GM11168 (cell line): Measurements from ENCODE around the gene HLA-DOB.
"Not testable (repeated sequence)": the region's sequence is repeated elsewhere in the genome, so short reads cannot be mapped to it uniquely, and the experiment has no call there.

ENCODE experiments used
- in situ Hi-C: fragments of 300-500 bp; cut with MboI; formaldehyde crosslinking; loops from one replicate; pipeline ENCODE4 v1.12.0; 2022; ENCODE audit warnings: low sequenced_read_pairs; ENCODE audit not compliant: unreplicated experiment

Gene HLA-DOB

GRCh38 chr6:32815996-32816395, 806 bp downstream of the HLA-DOB start:
- in situ Hi-C loops: no loop called here

GRCh38 chr6:32815115-32815514, 1.7 kb downstream of the HLA-DOB start:
- in situ Hi-C loops: no loop called here

GRCh38 chr6:32814145-32814544, 2.7 kb downstream of the HLA-DOB start:
- in situ Hi-C loops: no loop called here

- in situ Hi-C loops: no loop called here
Observed at GRCh38 chr6:32809171-32809570, 7.6 kb downstream of the HLA-DOB start.

- in situ Hi-C loops: no loop called here
Observed at GRCh38 chr6:32807020-32807580, 9.7 kb downstream of the HLA-DOB start.

GRCh38 chr6:32805404-32805803, 11.4 kb downstream of the HLA-DOB start:
- in situ Hi-C loops: not testable (repeated sequence)

GRCh38 chr6:32803416-32803815, 13.4 kb downstream of the HLA-DOB start:
- in situ Hi-C loops: no loop called here

- in situ Hi-C loops: loop anchor here (10.0 to 25.0 kb wide), 2 partner anchors 385 to 562 kb away; no protein-coding TSS in a partner anchor
Observed at GRCh38 chr6:32799740-32800139, 17.1 kb downstream of the HLA-DOB start.

GRCh38 chr6:32799168-32799567, 17.6 kb downstream of the HLA-DOB start:
- in situ Hi-C loops: loop anchor here (10.0 to 25.0 kb wide), 2 partner anchors 384 to 562 kb away; no protein-coding TSS in a partner anchor

- in situ Hi-C loops: loop anchor here (10.0 to 25.0 kb wide), 2 partner anchors 382 to 560 kb away; no protein-coding TSS in a partner anchor
Observed at GRCh38 chr6:32796848-32797776, 19.7 kb downstream of the HLA-DOB start.

- in situ Hi-C loops: loop anchor here (10.0 to 25.0 kb wide), 2 partner anchors 380 to 557 kb away; no protein-coding TSS in a partner anchor
Observed at GRCh38 chr6:32794510-32794909, 22.3 kb downstream of the HLA-DOB start.

- in situ Hi-C loops: loop anchor here (10.0 to 25.0 kb wide), 2 partner anchors 378 to 556 kb away; no protein-coding TSS in a partner anchor
Observed at GRCh38 chr6:32792901-32793435, 23.8 kb downstream of the HLA-DOB start.

GRCh38 chr6:32790306-32790705, 26.5 kb downstream of the HLA-DOB start:
- in situ Hi-C loops: loop anchor here (10.0 to 25.0 kb wide), 2 partner anchors 376 to 553 kb away; no protein-coding TSS in a partner anchor

- in situ Hi-C loops: loop anchor here (25.0 kb wide), 1 partner anchor 549 kb away; no protein-coding TSS in a partner anchor
Observed at GRCh38 chr6:32785781-32786533, 30.8 kb downstream of the HLA-DOB start.

GRCh38 chr6:32782923-32783322, 33.9 kb downstream of the HLA-DOB start:
- in situ Hi-C loops: loop anchor here (25.0 kb wide), 1 partner anchor 546 kb away; no protein-coding TSS in a partner anchor

- in situ Hi-C loops: loop anchor here (25.0 kb wide), 1 partner anchor 542 kb away; no protein-coding TSS in a partner anchor
Observed at GRCh38 chr6:32779036-32779435, 37.8 kb downstream of the HLA-DOB start.

GRCh38 chr6:32775071-32775470, 41.7 kb downstream of the HLA-DOB start:
- in situ Hi-C loops: loop anchor here (25.0 kb wide), 1 partner anchor 538 kb away; no protein-coding TSS in a partner anchor

- in situ Hi-C loops: loop anchor here (25.0 kb wide), 1 partner anchor 712 kb away; no protein-coding TSS in a partner anchor
Observed at GRCh38 chr6:32774426-32774825, 42.4 kb downstream of the HLA-DOB start.

GRCh38 chr6:32772656-32773055, 44.1 kb downstream of the HLA-DOB start:
- in situ Hi-C loops: loop anchor here (25.0 kb wide), 1 partner anchor 710 kb away; no protein-coding TSS in a partner anchor
